ENCODE results near the gene HBB. TPM values are rescaled to one million over a fixed set of nuclear protein-coding genes. Genes with fewer than 3 reads are reported as not detected.

HBB gene
- polyA plus RNA-seq, 2 of the 4 experiments (the other 2 are of a cell fraction) = not detected

- no peak for TF ChIP-seq PBX3 (IDR thresholded peaks at IDR 0.05)
- no peak for TF ChIP-seq HMGXB4 (CRISPR knock-in tag; IDR thresholded peaks at IDR 0.05; ENCODE audit: borderline replicate concordance)
- no peak for TF ChIP-seq HDAC2 (IDR thresholded peaks at IDR 0.05)
- TF ChIP-seq PHF8 (IDR thresholded peaks at IDR 0.05; ENCODE audit: borderline replicate concordance, low read depth) = no peak
- no peak for TF ChIP-seq RCOR1 (IDR thresholded peaks at IDR 0.05; ENCODE audit: low read depth, low read length)
- TF ChIP-seq NFE2L2 (conservative IDR thresholded peaks at IDR 0.05; ENCODE audit: low read length) = no peak
- WGBS (ENCODE audit: missing lambda C conversion rate) = 87% methylated on average over 5 of the region's 5 CpGs
Measured at GRCh38 chr11:5274395-5274794, 47.5 kb upstream of the HBB start.

GRCh38 chr11:5272395-5273017 lies 45.6 kb upstream of the HBB start:
- 67% methylated on average over 4 of the region's 4 CpGs for WGBS (ENCODE audit: missing lambda C conversion rate)
- no peak for ATAC-seq

More at GRCh38 chr11:5274395-5274794, 47.5 kb upstream of the HBB start:
- Histone ChIP-seq H3K27ac (no peak overlapping the region), H3K4me3 (no peak overlapping the region), H3K9me3 (no peaks in the 10 kb centered on the region), H3K4me2 (no peak overlapping the region), H3K4me1 (no peaks in the 10 kb centered on the region)
- DNase-seq (ENCODE audit: low read depth in 1 of 2, low spot score in 1 of 2) (no peak), FAIRE-seq (no peak), ATAC-seq (no peak)
- ChIA-PET POLR2A (no interaction called here), CTCF (no interaction called here)

GRCh38 chr11:5269715-5270147 lies 42.9 kb upstream of the HBB start, which contains the start of gene HBE1:
Gene HBE1 (minus strand): TSS chr11:5269945. CDS start chr11:5269890, 55 bp downstream.
- ChIA-PET CTCF (interaction anchor here (1.7 kb wide), 1 partner anchor 10 kb away, joined by 5 read pairs; no protein-coding TSS in a partner anchor), POLR2A (no interaction called here)
- Histone ChIP-seq H3K27ac (no peak within 1 kb of the TSS), H3K9me3 (no peaks in the 10 kb centered on the region), H3K4me3 (no peak within 1 kb of the TSS), H3K4me1 (no peaks in the 10 kb centered on the region), H3K4me2 (no peak within 1 kb of the TSS)
- ATAC-seq (no peak), FAIRE-seq (no peak), DNase-seq (ENCODE audit: low read depth in 1 of 2, low spot score in 1 of 2) (no peak)
- no peak for TF ChIP-seq CTCF (IDR thresholded peaks at IDR 0.05)
- TF ChIP-seq MAZ (IDR thresholded peaks at IDR 0.05; ENCODE audit: borderline replicate concordance, low read depth, low read length) = no peak
- TF ChIP-seq NFE2L2 (conservative IDR thresholded peaks at IDR 0.05; ENCODE audit: low read length) = no peak
- no peak for TF ChIP-seq CHD4 (IDR thresholded peaks at IDR 0.05; ENCODE audit: borderline replicate concordance)
- no peak for TF ChIP-seq ESRRA (IDR thresholded peaks at IDR 0.05; ENCODE audit: borderline replicate concordance, low read length)
- WGBS (ENCODE audit: missing lambda C conversion rate) = 64% methylated on average over 4 of the region's 4 CpGs

More at GRCh38 chr11:5272395-5273017, 45.6 kb upstream of the HBB start:
- no peak overlapping the region for H3K4me3 ChIP-seq
- no peak overlapping the region for H3K27ac ChIP-seq
- no peak for TF ChIP-seq NFE2L2 (conservative IDR thresholded peaks at IDR 0.05; ENCODE audit: low read length)
- TF ChIP-seq MAFK (IDR thresholded peaks at IDR 0.05; ENCODE audit: partially characterized antibody) = no peak
- H3K4me2 ChIP-seq = no peak overlapping the region
- H3K4me1 ChIP-seq = no peaks in the 10 kb centered on the region
- FAIRE-seq (no peak), DNase-seq (ENCODE audit: low read depth in 1 of 2, low spot score in 1 of 2) (no peak)
- no peaks in the 10 kb centered on the region for H3K9me3 ChIP-seq
- ChIA-PET POLR2A (no interaction called here), CTCF (no interaction called here)

- H3K4me3 ChIP-seq = no peak overlapping the region
- CTCF ChIA-PET = interaction anchor here (1.2 to 1.6 kb wide), 2 partner anchors 9 to 242 kb away, joined by 3 to 5 read pairs; partner anchors contain the start of gene UBQLN3
- TF ChIP-seq PBX3 (IDR thresholded peaks at IDR 0.05) (no peak), RFX5 (IDR thresholded peaks at IDR 0.05) (no peak), JUN (IDR thresholded peaks at IDR 0.05) (no peak), ZFP36 (IDR thresholded peaks at IDR 0.05; ENCODE audit: borderline replicate concordance, partially characterized antibody) (no peak), NFE2L2 (conservative IDR thresholded peaks at IDR 0.05; ENCODE audit: low read length) (no peak)
Measured at GRCh38 chr11:5267033-5267563, 40.2 kb upstream of the HBB start.

More at GRCh38 chr11:5267033-5267563, 40.2 kb upstream of the HBB start:
- H3K27ac ChIP-seq = no peak overlapping the region
- no peaks in the 10 kb centered on the region for H3K9me3 ChIP-seq
- ATAC-seq (no peak), FAIRE-seq (no peak), DNase-seq (ENCODE audit: low read depth in 1 of 2, low spot score in 1 of 2) (no peak)
- POLR2A ChIA-PET = no interaction called here
- 25% methylated on average over 2 of the region's 2 CpGs for WGBS (ENCODE audit: missing lambda C conversion rate)
- no peak overlapping the region for H3K4me2 ChIP-seq
- H3K4me1 ChIP-seq = no peaks in the 10 kb centered on the region

Measured in A549 (cell line).